ENCODE results near the gene PTPRK.
"Not testable (repeated sequence)": the region's sequence is repeated elsewhere in the genome, so short reads cannot be mapped to it uniquely, and the experiment has no call there.

- TF ChIP-seq CTCF (optimal IDR thresholded peaks at IDR 0.05 in 1 of 3, IDR thresholded peaks at IDR 0.05 in 1 of 3, conservative IDR thresholded peaks at IDR 0.05 in 1 of 3; ENCODE audit: extremely low read depth in 1 of 3, insufficient read depth in 2 of 3, low read length in 3 of 3); EZH2 (IDR thresholded peaks at IDR 0.05; ENCODE audit: low read length): not testable (repeated sequence)
These were observed 33.8 kb downstream of the PTPRK start for GRCh38 chr6:128486580-128486979.

Data from keratinocyte (primary cell).